SK-N-SH treated with all-trans-retinoic acid at 6 μM for 48 hours (cell line): ENCODE measurements around the gene RAPH1.

ENCODE experiments used
- ATAC-seq: fragments of 200-7000 bp; cut with Tn5 transposase; 3 replicates; pipeline ENCODE4 v1.9.1; 2020; ENCODE audit warnings: mild to moderate bottlenecking, moderate library complexity
- ARNTL ChIP-seq: fragments of 450-650 bp; formaldehyde crosslinking; IDR thresholded peaks from 2 replicates; pipeline ENCODE4 v1.5.0; 2020; ENCODE audit warnings: low read depth, mild to moderate bottlenecking, moderate library complexity, borderline replicate concordance
- BACH2 ChIP-seq: fragments of 250-450 bp; sonication (Bioruptor Pico); IDR thresholded peaks from 2 replicates; pipeline ENCODE4 v1.9.0; 2021; ENCODE audit warnings: mild to moderate bottlenecking, borderline replicate concordance
- CSDC2 ChIP-seq: fragments of 250-450 bp; sonication (Bioruptor Pico); IDR thresholded peaks from 2 replicates; pipeline ENCODE4 v1.5.0; 2020; ENCODE audit warnings: mild to moderate bottlenecking, moderate library complexity
- ESRRG ChIP-seq: fragments of 250-450 bp; sonication (Bioruptor Pico); IDR thresholded peaks from 2 replicates; pipeline ENCODE4 v1.6.1; 2021; ENCODE audit warnings: mild to moderate bottlenecking
- GLIS3 ChIP-seq: fragments of 250-450 bp; sonication (Bioruptor Pico); IDR thresholded peaks from 2 replicates; pipeline ENCODE4 v1.5.0; 2020; ENCODE audit warnings: mild to moderate bottlenecking, moderate library complexity
- OSR1 ChIP-seq: fragments of 250-450 bp; sonication (Bioruptor Pico); IDR thresholded peaks from 2 replicates; pipeline ENCODE4 v1.8.0; 2022; ENCODE audit warnings: moderate library complexity, mild to moderate bottlenecking, inconsistent platforms
- RARB ChIP-seq: fragments of 250-450 bp; sonication (Bioruptor Pico); IDR thresholded peaks from 2 replicates; pipeline ENCODE4 v1.8.0; 2021; ENCODE audit warnings: mild to moderate bottlenecking, moderate library complexity
- SNAI2 ChIP-seq: fragments of 250-450 bp; sonication (Bioruptor Pico); IDR thresholded peaks from 2 replicates; pipeline ENCODE4 v1.5.0; 2020; ENCODE audit warnings: mild to moderate bottlenecking, moderate library complexity
- TCF4 ChIP-seq: fragments of 250-450 bp; sonication (Bioruptor Pico); IDR thresholded peaks from 2 replicates; pipeline ENCODE4 v1.8.0; 2021; ENCODE audit warnings: mild to moderate bottlenecking, moderate library complexity, borderline replicate concordance
- TOX ChIP-seq: fragments of 250-450 bp; sonication (Bioruptor Pico); IDR thresholded peaks from 2 replicates; pipeline ENCODE4 v1.8.0; 2021; ENCODE audit warnings: mild to moderate bottlenecking, moderate library complexity, borderline replicate concordance
- TSHZ2 ChIP-seq: fragments of 250-450 bp; sonication (Bioruptor Pico); IDR thresholded peaks from 2 replicates; pipeline ENCODE4 v1.5.0; 2020; ENCODE audit warnings: mild to moderate bottlenecking, moderate library complexity
- ZC3H10 ChIP-seq: fragments of 250-450 bp; sonication (Bioruptor Pico); IDR thresholded peaks from 2 replicates; pipeline ENCODE4 v1.5.1; 2021; ENCODE audit warnings: mild to moderate bottlenecking, moderate library complexity
- ZNF565 ChIP-seq: fragments of 450-650 bp; formaldehyde crosslinking; conservative IDR thresholded peaks from 2 replicates; pipeline ENCODE4 v1.5.0; 2020; ENCODE audit warnings: low read depth, mild to moderate bottlenecking, moderate library complexity
- ZNF70 ChIP-seq: fragments of 450-650 bp; formaldehyde crosslinking; IDR thresholded peaks from 2 replicates; pipeline ENCODE4 v1.5.0; 2020; ENCODE audit warnings: mild to moderate bottlenecking, moderate library complexity
- ZNF8 ChIP-seq: fragments of 450-650 bp; formaldehyde crosslinking; IDR thresholded peaks from 2 replicates; pipeline ENCODE4 v1.5.0; 2020; ENCODE audit warnings: mild to moderate bottlenecking, moderate library complexity
- TF ChIP-seq, protein P1 (sequence below): fragments of 250-450 bp; sonication (Bioruptor Pico); IDR thresholded peaks from 2 replicates; pipeline ENCODE4 v1.5.1; 2021; ENCODE audit warnings: mild to moderate bottlenecking, moderate library complexity
- TF ChIP-seq, protein P2 (sequence below): fragments of 250-450 bp; sonication (Bioruptor Pico); IDR thresholded peaks from 2 replicates; pipeline ENCODE4 v1.8.0; 2021; ENCODE audit warnings: low read depth, mild to moderate bottlenecking, moderate library complexity, borderline replicate concordance
- TF ChIP-seq, protein P3 (sequence below): fragments of 250-450 bp; sonication (Bioruptor Pico); IDR thresholded peaks from 2 replicates; pipeline ENCODE4 v1.8.0; 2020; ENCODE audit warnings: mild to moderate bottlenecking, moderate library complexity, borderline replicate concordance

Gene RAPH1

DNA sequence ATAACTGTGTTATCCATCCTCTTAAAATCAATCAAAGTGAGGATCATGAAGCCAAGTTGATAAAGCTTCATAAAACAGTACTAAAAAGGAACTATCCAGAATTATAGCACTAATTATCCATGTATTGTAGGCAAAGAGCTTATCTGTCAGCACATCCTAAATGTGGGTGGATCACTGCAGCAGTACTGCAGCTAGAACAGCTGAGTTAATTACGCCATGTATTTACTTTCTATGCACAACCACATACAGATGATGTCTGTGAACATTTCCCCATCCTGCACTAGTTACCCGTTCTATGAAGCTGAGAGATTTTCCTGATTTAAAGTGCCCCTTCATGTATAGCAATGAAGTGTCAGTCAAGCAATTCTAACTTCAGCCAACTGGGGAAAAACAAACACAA, 96.6 kb downstream of the RAPH1 start:
- ATAC-seq: no peak
- TF ChIP-seq ARNTL (CRISPR knock-in tag) (no peak), OSR1 (CRISPR knock-in tag) (no peak), RARB (no peak), BACH2 (CRISPR knock-in tag) (no peak), ZNF70 (no peak), ZNF8 (CRISPR knock-in tag) (no peak), TCF4 (CRISPR knock-in tag) (no peak), SNAI2 (no peak), GLIS3 (CRISPR knock-in tag) (no peak), CSDC2 (CRISPR knock-in tag) (no peak)

DNA sequence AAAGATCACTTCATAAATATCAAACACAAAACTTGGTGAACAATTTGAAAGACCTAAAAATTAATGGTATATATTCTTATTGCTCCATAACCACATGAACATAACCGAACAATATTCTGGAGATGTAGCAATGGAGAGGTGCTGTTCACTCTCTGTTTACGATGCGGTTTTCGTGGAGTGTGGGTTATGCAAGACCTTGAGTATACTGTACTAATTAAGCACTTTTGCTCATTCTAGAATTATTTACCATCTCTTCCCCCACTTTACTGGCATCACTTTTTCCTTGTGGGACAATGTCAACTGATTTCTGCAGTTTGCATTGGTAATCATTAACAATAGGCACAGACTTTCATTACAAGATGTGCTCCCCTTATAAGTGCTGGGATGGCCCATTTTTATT, 97.6 kb downstream of the RAPH1 start:
- TF ChIP-seq ZNF70: no peak
- TF ChIP-seq TSHZ2 (CRISPR knock-in tag): no peak
- TF ChIP-seq, protein P1, sequence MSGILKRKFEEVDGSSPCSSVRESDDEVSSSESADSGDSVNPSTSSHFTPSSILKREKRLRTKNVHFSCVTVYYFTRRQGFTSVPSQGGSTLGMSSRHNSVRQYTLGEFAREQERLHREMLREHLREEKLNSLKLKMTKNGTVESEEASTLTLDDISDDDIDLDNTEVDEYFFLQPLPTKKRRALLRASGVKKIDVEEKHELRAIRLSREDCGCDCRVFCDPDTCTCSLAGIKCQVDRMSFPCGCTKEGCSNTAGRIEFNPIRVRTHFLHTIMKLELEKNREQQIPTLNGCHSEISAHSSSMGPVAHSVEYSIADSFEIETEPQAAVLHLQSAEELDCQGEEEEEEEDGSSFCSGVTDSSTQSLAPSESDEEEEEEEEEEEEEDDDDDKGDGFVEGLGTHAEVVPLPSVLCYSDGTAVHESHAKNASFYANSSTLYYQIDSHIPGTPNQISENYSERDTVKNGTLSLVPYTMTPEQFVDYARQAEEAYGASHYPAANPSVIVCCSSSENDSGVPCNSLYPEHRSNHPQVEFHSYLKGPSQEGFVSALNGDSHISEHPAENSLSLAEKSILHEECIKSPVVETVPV (CRISPR knock-in tag): no peak
- TF ChIP-seq, protein P2, sequence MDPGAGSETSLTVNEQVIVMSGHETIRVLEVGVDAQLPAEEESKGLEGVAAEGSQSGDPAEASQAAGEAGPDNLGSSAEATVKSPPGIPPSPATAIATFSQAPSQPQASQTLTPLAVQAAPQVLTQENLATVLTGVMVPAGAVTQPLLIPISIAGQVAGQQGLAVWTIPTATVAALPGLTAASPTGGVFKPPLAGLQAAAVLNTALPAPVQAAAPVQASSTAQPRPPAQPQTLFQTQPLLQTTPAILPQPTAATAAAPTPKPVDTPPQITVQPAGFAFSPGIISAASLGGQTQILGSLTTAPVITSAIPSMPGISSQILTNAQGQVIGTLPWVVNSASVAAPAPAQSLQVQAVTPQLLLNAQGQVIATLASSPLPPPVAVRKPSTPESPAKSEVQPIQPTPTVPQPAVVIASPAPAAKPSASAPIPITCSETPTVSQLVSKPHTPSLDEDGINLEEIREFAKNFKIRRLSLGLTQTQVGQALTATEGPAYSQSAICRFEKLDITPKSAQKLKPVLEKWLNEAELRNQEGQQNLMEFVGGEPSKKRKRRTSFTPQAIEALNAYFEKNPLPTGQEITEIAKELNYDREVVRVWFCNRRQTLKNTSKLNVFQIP (CRISPR knock-in tag): no peak
- TF ChIP-seq TOX (CRISPR knock-in tag): no peak
- TF ChIP-seq CSDC2 (CRISPR knock-in tag): no peak
- no peak for TF ChIP-seq SNAI2
- TF ChIP-seq OSR1 (CRISPR knock-in tag): no peak
- no peak for TF ChIP-seq ZC3H10
- TF ChIP-seq ESRRG (CRISPR knock-in tag): no peak
- TF ChIP-seq, protein P3, sequence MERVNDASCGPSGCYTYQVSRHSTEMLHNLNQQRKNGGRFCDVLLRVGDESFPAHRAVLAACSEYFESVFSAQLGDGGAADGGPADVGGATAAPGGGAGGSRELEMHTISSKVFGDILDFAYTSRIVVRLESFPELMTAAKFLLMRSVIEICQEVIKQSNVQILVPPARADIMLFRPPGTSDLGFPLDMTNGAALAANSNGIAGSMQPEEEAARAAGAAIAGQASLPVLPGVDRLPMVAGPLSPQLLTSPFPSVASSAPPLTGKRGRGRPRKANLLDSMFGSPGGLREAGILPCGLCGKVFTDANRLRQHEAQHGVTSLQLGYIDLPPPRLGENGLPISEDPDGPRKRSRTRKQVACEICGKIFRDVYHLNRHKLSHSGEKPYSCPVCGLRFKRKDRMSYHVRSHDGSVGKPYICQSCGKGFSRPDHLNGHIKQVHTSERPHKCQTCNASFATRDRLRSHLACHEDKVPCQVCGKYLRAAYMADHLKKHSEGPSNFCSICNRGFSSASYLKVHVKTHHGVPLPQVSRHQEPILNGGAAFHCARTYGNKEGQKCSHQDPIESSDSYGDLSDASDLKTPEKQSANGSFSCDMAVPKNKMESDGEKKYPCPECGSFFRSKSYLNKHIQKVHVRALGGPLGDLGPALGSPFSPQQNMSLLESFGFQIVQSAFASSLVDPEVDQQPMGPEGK: no peak
- no peak for ATAC-seq

- ATAC-seq: no peak; the same call in 2 of the 3 replicates
- TF ChIP-seq TSHZ2 (CRISPR knock-in tag) (no peak), ZC3H10 (no peak), ZNF565 (no peak), ESRRG (CRISPR knock-in tag) (no peak), GLIS3 (CRISPR knock-in tag) (no peak), ZNF8 (CRISPR knock-in tag) (no peak)
- TF ChIP-seq, protein P1 (CRISPR knock-in tag): no peak
- TF ChIP-seq, protein P3: no peak
Observed at GRCh38 chr2:203436496-203436895, 98.6 kb downstream of the RAPH1 start.
